Measurements from ENCODE around the gene CABP2. TPM values are rescaled to one million over a fixed set of nuclear protein-coding genes. Genes with fewer than 3 reads are reported as not detected.

The CABP2 gene
- total and polyA plus RNA-seq, 10 of the 15 experiments (the other 5 are each of a cell fraction or from before 2014, with no cell fraction given): not detected

GRCh38 chr11:67508486-67509121 lies 14.6 kb downstream of the CABP2 start (continued):
- no peak for TF ChIP-seq IKZF2 (IDR thresholded peaks at IDR 0.05)
- no peak for TF ChIP-seq EGR1 (IDR thresholded peaks at IDR 0.05; ENCODE audit: borderline replicate concordance in 1 of 2, low read depth in 2 of 2, low read length in 2 of 2)
- TF ChIP-seq LARP7 (IDR thresholded peaks at IDR 0.05): peak; percentile 77; the same call in 1 of the 2 replicates
- no peak for TF ChIP-seq CHD2 (IDR thresholded peaks at IDR 0.05; ENCODE audit: borderline replicate concordance, low read depth, low read length)
- TF ChIP-seq CBX5 (IDR thresholded peaks at IDR 0.05; ENCODE audit: low read depth): no peak
- no peak for TF ChIP-seq KDM1A (IDR thresholded peaks at IDR 0.05; ENCODE audit: borderline replicate concordance)
- no peak for TF ChIP-seq HDAC2 (IDR thresholded peaks at IDR 0.05)
- peak; percentile 99 for TF ChIP-seq BMI1 (IDR thresholded peaks at IDR 0.05; ENCODE audit: borderline replicate concordance)
- no peak for TF ChIP-seq NFXL1 (IDR thresholded peaks at IDR 0.05; ENCODE audit: borderline replicate concordance)
- TF ChIP-seq YY1 (IDR thresholded peaks at IDR 0.05; ENCODE audit: low read depth, low read length): peak; percentile 89
- peak; percentile 6 for TF ChIP-seq RELA (IDR thresholded peaks at IDR 0.05; ENCODE audit: borderline replicate concordance, partially characterized antibody)
- peak; percentile 95 for TF ChIP-seq RB1 (IDR thresholded peaks at IDR 0.05; ENCODE audit: borderline replicate concordance)
- no peak for TF ChIP-seq SREBF2 (IDR thresholded peaks at IDR 0.05; ENCODE audit: low read length)
- TF ChIP-seq BCLAF1 (IDR thresholded peaks at IDR 0.05): no peak
- peak; percentile 26; the same call in 1 of the 2 replicates for TF ChIP-seq ZNF207 (IDR thresholded peaks at IDR 0.05; ENCODE audit: borderline replicate concordance)
- no peak for TF ChIP-seq MYB (IDR thresholded peaks at IDR 0.05; ENCODE audit: borderline replicate concordance, low read depth, low read length)
- TF ChIP-seq CREM (IDR thresholded peaks at IDR 0.05; ENCODE audit: low read depth): peak; percentile 98
- no peak for TF ChIP-seq ZBTB33 (IDR thresholded peaks at IDR 0.05)
- no peak for TF ChIP-seq BCL3 (IDR thresholded peaks at IDR 0.05; ENCODE audit: borderline replicate concordance, insufficient read depth, low read depth, low read length, poor library complexity, severe bottlenecking)
- no peak for TF ChIP-seq RBBP5 (conservative IDR thresholded peaks at IDR 0.05)
- TF ChIP-seq ELK1 (IDR thresholded peaks at IDR 0.05; ENCODE audit: low read depth, low read length): no peak
- TF ChIP-seq KAT2A (conservative IDR thresholded peaks at IDR 0.05; ENCODE audit: control insufficient read depth, low read depth, low read length): no peak
- no peak for TF ChIP-seq RAD21 (IDR thresholded peaks at IDR 0.05; ENCODE audit: insufficient read depth, low read depth, low read length)
- peak; percentile 70 for TF ChIP-seq POLR2A (IDR thresholded peaks at IDR 0.05; ENCODE audit: low read depth, low read length)
- TF ChIP-seq RUNX3 (IDR thresholded peaks at IDR 0.05; ENCODE audit: low read length): peak; percentile 22; the same call in 1 of the 2 replicates
- TF ChIP-seq HCFC1 (IDR thresholded peaks at IDR 0.05; ENCODE audit: low read length): peak; percentile 49
